Fibroblast of villous mesenchyme (primary cell): ENCODE data around the gene HTD2. TPM values are rescaled to one million over a fixed set of nuclear protein-coding genes. Genes with fewer than 3 reads are reported as not detected.

ENCODE experiments used
- DNase-seq: peaks from one replicate; pipeline ENCODE4 v3.0.0-alpha.2; 2010; ENCODE audit warnings: low read depth
- H3K4me3 ChIP-seq: 2 replicates; pipeline ENCODE4 v1.5.1; 2011; ENCODE audit warnings: low read depth, mild to moderate bottlenecking, low read length
- total RNA-seq: library from RNA; depleted of rRNA; stranded (reverse); fragments of >200 nt; gene quantifications from 2 replicates; pipeline ENCODE4 v1.2.3, GENCODE V29; 2012
- TF ChIP-seq, protein P1 (sequence below): IDR thresholded peaks from 2 replicates; pipeline ENCODE4 v1.5.1; 2012; ENCODE audit warnings: low read depth, mild to moderate bottlenecking, low read length; ENCODE audit not compliant: insufficient read depth

HTD2 gene
- total RNA-seq, 1 donor = 9.9 TPM

DNA sequence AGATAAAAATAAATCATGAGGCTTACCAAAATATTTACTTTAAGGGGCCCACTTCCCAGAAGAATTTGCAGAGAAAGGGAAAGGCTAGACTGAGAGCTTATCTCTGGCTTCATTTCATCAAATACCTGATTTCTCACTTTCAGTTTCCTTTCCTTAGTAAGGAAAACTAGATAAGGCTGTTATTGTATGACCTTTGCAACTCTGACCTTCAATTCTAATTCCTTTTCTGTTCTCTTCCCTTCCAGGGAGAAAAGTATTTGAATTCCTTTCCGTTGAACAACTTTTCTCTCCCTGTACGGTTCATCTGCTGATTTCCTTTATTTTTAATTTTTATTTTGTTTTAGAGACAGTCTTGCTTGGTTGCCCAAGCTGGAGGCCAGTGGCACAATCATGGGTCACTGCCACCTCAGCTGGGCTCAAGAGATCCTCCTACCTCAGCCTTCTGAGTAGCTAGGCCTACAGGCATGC, 19.2 kb downstream of the HTD2 start:
- H3K4me3 ChIP-seq = no peak overlapping the region
- TF ChIP-seq, protein P1, sequence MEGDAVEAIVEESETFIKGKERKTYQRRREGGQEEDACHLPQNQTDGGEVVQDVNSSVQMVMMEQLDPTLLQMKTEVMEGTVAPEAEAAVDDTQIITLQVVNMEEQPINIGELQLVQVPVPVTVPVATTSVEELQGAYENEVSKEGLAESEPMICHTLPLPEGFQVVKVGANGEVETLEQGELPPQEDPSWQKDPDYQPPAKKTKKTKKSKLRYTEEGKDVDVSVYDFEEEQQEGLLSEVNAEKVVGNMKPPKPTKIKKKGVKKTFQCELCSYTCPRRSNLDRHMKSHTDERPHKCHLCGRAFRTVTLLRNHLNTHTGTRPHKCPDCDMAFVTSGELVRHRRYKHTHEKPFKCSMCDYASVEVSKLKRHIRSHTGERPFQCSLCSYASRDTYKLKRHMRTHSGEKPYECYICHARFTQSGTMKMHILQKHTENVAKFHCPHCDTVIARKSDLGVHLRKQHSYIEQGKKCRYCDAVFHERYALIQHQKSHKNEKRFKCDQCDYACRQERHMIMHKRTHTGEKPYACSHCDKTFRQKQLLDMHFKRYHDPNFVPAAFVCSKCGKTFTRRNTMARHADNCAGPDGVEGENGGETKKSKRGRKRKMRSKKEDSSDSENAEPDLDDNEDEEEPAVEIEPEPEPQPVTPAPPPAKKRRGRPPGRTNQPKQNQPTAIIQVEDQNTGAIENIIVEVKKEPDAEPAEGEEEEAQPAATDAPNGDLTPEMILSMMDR = no peak
- peak; percentile 72 for DNase-seq

DNA sequence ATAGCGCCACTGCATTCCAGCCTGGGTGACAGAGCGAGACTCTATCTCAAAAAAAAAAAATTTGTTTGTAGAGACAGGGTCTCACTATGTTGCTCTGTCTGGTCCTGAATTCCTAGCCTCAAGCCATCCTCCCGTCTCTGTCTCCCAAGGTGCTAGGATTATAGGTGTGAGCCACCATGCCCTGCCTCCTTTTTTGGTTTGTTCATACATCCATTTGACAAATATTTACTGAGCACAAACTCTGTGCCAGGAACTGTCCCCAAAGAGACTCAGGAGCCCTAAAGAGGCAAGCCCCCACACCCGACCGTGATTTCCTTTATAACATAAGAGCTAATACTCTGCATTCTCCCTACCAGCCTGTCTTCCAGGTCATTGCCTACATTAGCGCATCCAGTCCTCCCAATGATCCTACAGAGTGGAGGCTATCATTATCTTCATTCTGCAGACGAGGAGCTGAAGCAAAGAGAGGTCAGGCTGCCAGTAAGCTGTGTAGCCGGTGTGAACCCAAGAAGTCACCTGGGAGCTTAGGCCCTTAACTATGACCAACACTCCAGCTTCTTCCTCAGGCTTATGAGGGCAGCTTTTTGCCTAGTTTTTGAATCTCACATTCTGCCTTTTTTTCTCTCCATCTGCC, 20.1 kb downstream of the HTD2 start:
- TF ChIP-seq, protein P1 = no peak

DNA sequence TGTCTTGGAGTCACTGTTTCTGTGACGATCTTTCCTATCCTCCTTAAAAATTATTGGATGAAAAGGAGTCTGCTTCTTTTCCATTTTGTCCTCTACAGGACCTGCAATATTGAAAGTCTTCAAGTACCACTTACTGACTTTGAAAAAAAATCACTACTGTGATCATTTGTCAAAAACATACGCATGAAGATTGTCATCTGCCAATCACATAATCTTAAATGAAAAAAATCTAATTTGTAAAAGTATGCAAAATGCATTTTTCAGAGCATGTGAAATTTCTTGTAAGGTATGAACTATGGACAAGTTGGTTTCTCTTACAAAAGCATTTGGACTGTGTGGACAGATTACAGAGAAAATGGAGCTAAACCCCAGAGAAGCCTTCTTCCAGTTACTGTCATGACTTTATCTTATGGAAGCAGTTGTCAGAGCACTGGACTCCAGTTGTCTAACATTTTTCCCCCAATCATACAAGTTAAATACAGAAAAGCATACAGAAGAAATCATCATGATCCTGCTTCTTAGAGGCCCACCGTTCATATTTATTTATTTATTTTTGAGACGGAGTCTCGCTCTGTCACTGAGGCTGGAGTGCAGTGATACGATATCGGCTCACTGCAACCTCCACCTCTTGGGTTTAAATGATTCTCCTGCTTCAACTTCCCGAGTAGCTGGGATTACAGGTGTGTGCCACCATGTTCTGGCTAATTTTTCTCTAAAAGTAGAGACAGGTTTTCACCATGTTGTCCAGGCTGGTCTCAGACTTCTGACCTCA, 23.0 kb downstream of the HTD2 start:
- no peak for DNase-seq
- no peak overlapping the region for H3K4me3 ChIP-seq
- TF ChIP-seq, protein P1 = no peak

More for the DNA sequence above, 20.1 kb downstream of the HTD2 start:
- H3K4me3 ChIP-seq = no peak overlapping the region
- no peak for DNase-seq

DNA sequence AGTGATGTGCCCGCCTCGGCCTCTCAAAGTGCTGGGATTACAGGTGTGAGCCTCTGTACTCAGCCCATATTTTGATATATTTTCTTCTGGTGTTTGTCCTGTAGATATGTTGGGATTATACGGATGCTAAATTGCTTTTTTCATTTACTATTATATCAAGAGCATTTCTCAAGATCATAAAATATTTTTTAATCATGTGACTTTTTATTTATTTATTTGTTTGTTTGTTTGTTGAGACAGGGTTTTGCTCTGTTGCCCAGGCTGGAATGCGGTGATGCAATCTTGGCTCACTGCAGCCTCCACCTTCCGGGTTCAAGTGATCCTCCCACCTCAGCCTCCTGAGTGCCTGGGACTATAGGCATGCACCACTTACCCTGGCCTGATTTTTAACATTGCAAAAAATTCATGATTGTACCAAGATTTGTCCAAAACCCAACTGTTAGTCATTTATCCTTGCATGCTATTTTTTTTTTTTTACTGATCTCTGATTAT, 23.6 kb downstream of the HTD2 start:
- no peak overlapping the region for H3K4me3 ChIP-seq
- DNase-seq = no peak
- TF ChIP-seq, protein P1 = no peak

DNA sequence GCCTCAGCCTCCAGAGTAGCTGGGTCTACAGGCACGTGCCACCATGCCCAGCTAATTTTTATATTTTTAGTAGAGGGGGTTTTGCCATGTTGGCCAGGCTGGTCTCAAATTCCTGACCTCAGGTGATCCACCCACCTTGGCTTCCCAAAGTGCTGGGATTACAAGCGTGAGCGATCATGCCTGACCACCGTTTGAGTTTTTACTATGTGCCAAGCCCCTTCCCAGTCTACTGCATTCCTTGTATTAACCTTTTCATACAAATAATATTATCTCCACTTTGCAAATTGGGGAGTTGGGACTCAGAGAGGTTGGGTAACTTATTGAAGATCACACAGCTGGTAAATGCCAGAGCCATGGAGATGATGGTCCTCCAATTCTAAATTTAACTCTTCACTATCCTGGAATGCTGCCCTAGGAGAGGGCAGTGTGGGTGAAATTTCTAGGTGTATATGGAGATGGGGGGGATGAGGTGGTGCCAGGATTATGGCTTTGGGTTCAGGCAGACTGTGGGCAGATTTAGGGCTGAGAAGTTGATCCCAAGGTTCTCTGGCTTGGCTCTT, 25.4 kb downstream of the HTD2 start:
- TF ChIP-seq, protein P1 = no peak
- no peak for DNase-seq
- H3K4me3 ChIP-seq = no peak overlapping the region

DNA sequence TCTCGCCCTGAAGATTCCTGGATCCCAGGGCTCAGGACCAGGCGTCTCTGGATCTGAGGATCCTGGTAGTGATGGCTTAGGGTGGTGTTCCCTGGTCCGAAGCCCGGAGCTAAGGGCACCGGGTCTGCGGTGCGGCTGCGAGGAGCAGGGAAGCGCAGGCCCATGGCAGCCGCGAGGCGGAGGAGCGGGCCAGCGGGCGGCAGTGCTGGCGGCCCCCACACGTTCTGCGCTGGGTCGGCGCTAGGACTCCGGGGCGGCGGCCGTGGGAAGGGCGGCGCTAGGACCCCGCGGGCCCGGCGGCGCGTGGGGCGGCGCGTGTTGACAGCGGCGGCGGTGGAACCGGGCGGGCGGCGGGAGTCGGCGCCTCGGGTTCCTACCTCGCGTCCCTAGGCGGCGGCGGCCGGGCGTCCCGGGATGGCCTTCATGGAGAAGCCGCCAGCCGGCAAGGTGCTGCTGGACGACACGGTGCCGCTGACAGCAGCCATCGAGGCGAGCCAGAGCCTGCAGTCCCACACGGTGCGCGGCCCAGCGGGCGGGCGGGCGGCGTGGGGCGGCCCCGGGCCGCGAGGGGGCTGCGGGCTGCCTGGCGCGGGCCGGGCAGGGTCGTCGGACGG, 26.4 kb downstream of the HTD2 start, which contains the start of gene PXK:
PXK (plus strand) TSS at position 318 of the 614 bp plus-strand sequence; CDS start at position 415, 97 bp downstream.
- TF ChIP-seq, protein P1 = peak; percentile 21
- H3K4me3 ChIP-seq = peak within 1 kb of the TSS; percentile 90
- DNase-seq = peak; percentile 79
